ENCODE results near the gene HOXD3. TPM values are rescaled to one million over a fixed set of nuclear protein-coding genes. Genes with fewer than 3 reads are reported as not detected.

The HOXD3 gene
- total RNA-seq, 4 donors from 2014 or later = 0.86 to 2.1 (median 1.4) TPM

GRCh38 chr2:176135035-176135440 is 22.1 kb upstream of the HOXD3 start:
- H3K27me3 ChIP-seq = peaks cover 14 to 100% (median 82%) of the 10 kb centered on the region in 4 donors
- no peak overlapping the region for H3K4me3 ChIP-seq
- no peaks in the 10 kb centered on the region for H3K9me3 ChIP-seq
- DNase-seq (ENCODE audit: extremely low spot score) = no peak
- intact Hi-C loops (cut with DNase I) = no loop called here
- TF ChIP-seq POLR2A (IDR thresholded peaks at IDR 0.05; ENCODE audit: low read depth) = no peak
- no peak for TF ChIP-seq POLR2AphosphoS5 (IDR thresholded peaks at IDR 0.05)
- TF ChIP-seq CTCF (IDR thresholded peaks at IDR 0.05) = no peak
- no peak for TF ChIP-seq EP300 (IDR thresholded peaks at IDR 0.05)
- H3K4me1 ChIP-seq = peaks cover 19 to 53% (median 29%) of the 10 kb centered on the region in 4 donors
- peak overlapping the region in 2 of 4 donors; percentile 59 to 75 for H3K27ac ChIP-seq (replicated peaks in 1 of 4)
- H3K36me3 ChIP-seq = no peaks in the 10 kb centered on the region

- peak overlapping the region; percentile 59 to 75 (median 68) for H3K27ac ChIP-seq (replicated peaks in 1 of 4)
- TF ChIP-seq CTCF (IDR thresholded peaks at IDR 0.05) = no peak
- H3K36me3 ChIP-seq = no peaks in the 10 kb centered on the region
- H3K9me3 ChIP-seq = no peaks in the 10 kb centered on the region
- peaks cover 22 to 51% (median 33%) of the 10 kb centered on the region in 4 donors for H3K4me1 ChIP-seq
- intact Hi-C loops (cut with DNase I) = no loop called here
- peaks cover 14 to 98% (median 73%) of the 10 kb centered on the region in 4 donors for H3K27me3 ChIP-seq
- WGBS = 2% methylated on average over 33 of the region's 71 CpGs
- peak overlapping the region; percentile 49 to 60 (median 53) for H3K4me3 ChIP-seq
- no peak for DNase-seq (ENCODE audit: extremely low spot score)
These were observed 20.5 kb upstream of the HOXD3 start for GRCh38 chr2:176136374-176137251.

GRCh38 chr2:176137252-176137580 is 19.9 kb upstream of the HOXD3 start:
- H3K27me3 ChIP-seq = peaks cover 14 to 98% (median 67%) of the 10 kb centered on the region in 4 donors
- no peak for DNase-seq (ENCODE audit: extremely low spot score)
- WGBS = 28% methylated on average over 2 of the region's 2 CpGs
- H3K4me3 ChIP-seq = peak overlapping the region; percentile 49 to 60 (median 53)
- H3K4me1 ChIP-seq = peaks cover 22 to 47% (median 33%) of the 10 kb centered on the region in 4 donors
- TF ChIP-seq POLR2AphosphoS5 (IDR thresholded peaks at IDR 0.05) (no peak), EP300 (IDR thresholded peaks at IDR 0.05) (no peak), CTCF (IDR thresholded peaks at IDR 0.05) (no peak), POLR2A (IDR thresholded peaks at IDR 0.05; ENCODE audit: low read depth) (no peak)
- no peaks in the 10 kb centered on the region for H3K36me3 ChIP-seq
- intact Hi-C loops (cut with DNase I) = no loop called here
- peak overlapping the region; percentile 59 to 75 (median 68) for H3K27ac ChIP-seq (replicated peaks in 1 of 4)
- H3K9me3 ChIP-seq = no peaks in the 10 kb centered on the region

- Histone ChIP-seq H3K4me1 (peaks cover 22 to 41% (median 31%) of the 10 kb centered on the region in 4 donors), H3K27me3 (peaks cover 14 to 98% (median 63%) of the 10 kb centered on the region in 4 donors), H3K27ac (replicated peaks in 1 of 4) (peak overlapping the region in 2 of 4 donors; percentile 22 to 36), H3K4me3 (peak overlapping the region in 2 of 4 donors; percentile 12 to 51), H3K36me3 (no peaks in the 10 kb centered on the region), H3K9me3 (no peaks in the 10 kb centered on the region)
- no peak for DNase-seq (ENCODE audit: extremely low spot score)
- 46% methylated on average over 8 of the region's 8 CpGs for WGBS
- TF ChIP-seq POLR2AphosphoS5 (IDR thresholded peaks at IDR 0.05) (no peak), EP300 (IDR thresholded peaks at IDR 0.05) (no peak), POLR2A (IDR thresholded peaks at IDR 0.05; ENCODE audit: low read depth) (no peak), CTCF (IDR thresholded peaks at IDR 0.05) (no peak)
- intact Hi-C loops (cut with DNase I) = no loop called here
These were observed 19.2 kb upstream of the HOXD3 start for GRCh38 chr2:176137906-176138305.
